Endometrium (tissue), 2 donors: Measurements from ENCODE around the gene ROCK2.

ENCODE experiments used
- FAIRE-seq: peaks from 2 replicates; lab custom pipeline; 2012; peaks lifted over from hg19 to GRCh38; lab: Jason Lieb, UNC
- donor health status: control.
- donor health status: control.

Gene ROCK2

GRCh38 chr2:11152591-11152990, 191.8 kb downstream of the ROCK2 start:
- FAIRE-seq, result no peak

- no peak for FAIRE-seq
Observed at GRCh38 chr2:11147263-11147662, 197.2 kb downstream of the ROCK2 start.

- no peak for FAIRE-seq
Observed at GRCh38 chr2:11146076-11146475, 198.4 kb downstream of the ROCK2 start.

GRCh38 chr2:11145350-11145749, 199.1 kb downstream of the ROCK2 start:
- FAIRE-seq, result no peak

GRCh38 chr2:11144738-11145079, 199.7 kb downstream of the ROCK2 start:
- FAIRE-seq, result no peak

GRCh38 chr2:11144077-11144737, 200.2 kb downstream of the ROCK2 start:
- FAIRE-seq, result no peak

GRCh38 chr2:11142987-11143386, 201.4 kb downstream of the ROCK2 start:
- FAIRE-seq, result no peak

- FAIRE-seq, result no peak
Observed at GRCh38 chr2:11142330-11142729, 202.1 kb downstream of the ROCK2 start.

- FAIRE-seq, result no peak
Observed at GRCh38 chr2:11141319-11141718, 203.1 kb downstream of the ROCK2 start.

- FAIRE-seq, result no peak
Observed at GRCh38 chr2:11140492-11140891, 203.9 kb downstream of the ROCK2 start.

GRCh38 chr2:11134349-11134748, 210.1 kb downstream of the ROCK2 start:
- no peak for FAIRE-seq

GRCh38 chr2:11133936-11134320, 210.5 kb downstream of the ROCK2 start:
- no peak for FAIRE-seq

- no peak for FAIRE-seq
Observed at GRCh38 chr2:11133238-11133935, 211.0 kb downstream of the ROCK2 start.

GRCh38 chr2:11132036-11132671, 212.3 kb downstream of the ROCK2 start:
- FAIRE-seq, result no peak

- FAIRE-seq, result no peak
Observed at GRCh38 chr2:11131166-11131920, 213.1 kb downstream of the ROCK2 start.
